Activated naive CD4-positive, alpha-beta T cell treated with anti-CD3 and anti-CD28 coated beads for 36 hours (primary cell): Measurements from ENCODE around the gene DIAPH2. TPM values are rescaled to one million over a fixed set of nuclear protein-coding genes. Genes with fewer than 3 reads are reported as not detected.

Experiments
- CTCF ChIA-PET: fragments of 350-600 bp; sonication (Branson Sonifier 250); formaldehyde crosslinking; loops from one replicate; lab custom pipeline; 2021; ENCODE audit warnings: antibody characterized with exemption; lab: Charles Lee
- DNase-seq: peaks from one replicate; pipeline ENCODE4 v3.0.0-alpha.2; 2020
- H3K27ac Mint-ChIP-seq: one replicate; pipeline ENCODE4 v1.8.0; 2021; ENCODE audit warnings: mild to moderate bottlenecking, mixed read lengths
- H3K27me3 Mint-ChIP-seq: one replicate; pipeline ENCODE4 v1.8.0; 2021; ENCODE audit warnings: low read depth, mixed read lengths
- H3K36me3 Mint-ChIP-seq: one replicate; pipeline ENCODE4 v1.8.0; 2021; ENCODE audit warnings: low read depth, mixed read lengths
- H3K4me1 Mint-ChIP-seq: one replicate; pipeline ENCODE4 v1.8.0; 2021; ENCODE audit warnings: low read depth, mixed read lengths
- H3K4me3 Mint-ChIP-seq: one replicate; pipeline ENCODE4 v1.8.0; 2021; ENCODE audit warnings: mild to moderate bottlenecking, moderate library complexity, mixed read lengths
- H3K9me3 Mint-ChIP-seq: one replicate; pipeline ENCODE4 v1.8.0; 2021; ENCODE audit warnings: mixed read lengths
- intact Hi-C: fragments of 100-400 bp; cut with micrococcal nuclease; formaldehyde crosslinking; loops from one replicate; pipeline ENCODE4 v1.15.1; 2023
- total RNA-seq, 2 experiments: library from RNA; stranded (reverse); gene quantifications; one replicate each; pipeline ENCODE4 v1.2.3, GENCODE V29; 2021

DIAPH2 gene
- total RNA-seq, 2 experiments from 2014 or later = 9.3 to 9.4 TPM

- no peak for DNase-seq
- Mint-ChIP-seq H3K27me3 (no peaks in the 10 kb centered on the region), H3K4me1 (no peaks in the 10 kb centered on the region), H3K36me3 (peaks cover 2% of the 10 kb centered on the region), H3K4me3 (no peak overlapping the region), H3K27ac (no peak overlapping the region), H3K9me3 (no peaks in the 10 kb centered on the region)
- CTCF ChIA-PET = no interaction called here
- intact Hi-C loops = no loop called here
Observed at GRCh38 chrX:97311066-97311778, 626.6 kb downstream of the DIAPH2 start.

GRCh38 chrX:97314345-97314744 is 629.7 kb downstream of the DIAPH2 start:
- H3K9me3 Mint-ChIP-seq = no peaks in the 10 kb centered on the region
- no peak overlapping the region for H3K27ac Mint-ChIP-seq
- H3K36me3 Mint-ChIP-seq = peaks cover 2% of the 10 kb centered on the region
- CTCF ChIA-PET = no interaction called here
- H3K27me3 Mint-ChIP-seq = no peaks in the 10 kb centered on the region
- DNase-seq = no peak
- H3K4me3 Mint-ChIP-seq = no peak overlapping the region
- no peaks in the 10 kb centered on the region for H3K4me1 Mint-ChIP-seq
- intact Hi-C loops = no loop called here

DNA sequence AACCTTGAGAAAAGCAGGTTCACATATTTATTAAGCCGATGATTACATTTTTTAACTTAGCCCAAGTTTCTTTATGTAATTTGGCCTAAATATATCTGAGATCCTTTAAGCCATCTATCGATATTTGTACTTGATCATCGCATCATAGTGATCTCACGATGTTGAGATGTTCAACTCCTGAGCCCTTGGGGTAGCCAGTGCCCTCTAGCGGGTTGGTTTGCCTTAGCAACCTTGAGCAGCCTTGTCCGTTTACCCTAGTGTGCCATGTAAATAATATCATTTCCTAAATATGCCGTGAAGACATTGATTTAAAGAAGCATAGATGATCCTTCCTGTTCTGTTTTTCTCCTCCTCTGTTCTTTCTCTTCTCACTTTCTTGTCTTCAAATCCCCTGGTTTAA is 631.3 kb downstream of the DIAPH2 start:
- CTCF ChIA-PET = no interaction called here
- H3K36me3 Mint-ChIP-seq = peaks cover 2% of the 10 kb centered on the region
- DNase-seq = no peak
- H3K4me1 Mint-ChIP-seq = no peaks in the 10 kb centered on the region
- no peaks in the 10 kb centered on the region for H3K27me3 Mint-ChIP-seq
- intact Hi-C loops = no loop called here
- no peak overlapping the region for H3K4me3 Mint-ChIP-seq
- no peak overlapping the region for H3K27ac Mint-ChIP-seq
- H3K9me3 Mint-ChIP-seq = no peaks in the 10 kb centered on the region

DNA sequence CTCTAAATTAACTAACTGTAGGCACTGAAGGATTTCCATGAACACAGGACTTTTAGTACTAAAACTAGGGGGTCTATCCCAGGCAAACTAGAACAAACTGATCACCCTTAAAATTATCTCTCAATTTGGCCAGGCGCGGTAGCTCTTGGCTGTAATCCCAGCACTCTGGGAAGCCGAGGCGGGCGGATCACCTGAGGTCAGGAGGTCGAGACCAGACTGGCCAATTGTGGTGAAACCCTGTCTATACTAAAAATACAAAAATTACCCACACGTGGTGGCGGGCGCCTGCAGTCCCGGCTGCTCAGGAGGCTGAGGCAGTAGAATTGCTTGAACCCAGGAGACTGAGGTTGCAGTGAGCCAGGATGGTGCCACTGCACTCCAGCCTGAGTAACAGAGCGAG is 635.7 kb downstream of the DIAPH2 start:
- CTCF ChIA-PET = no interaction called here
- no peak overlapping the region for H3K4me3 Mint-ChIP-seq
- no peaks in the 10 kb centered on the region for H3K36me3 Mint-ChIP-seq
- H3K4me1 Mint-ChIP-seq = no peaks in the 10 kb centered on the region
- H3K9me3 Mint-ChIP-seq = no peaks in the 10 kb centered on the region
- intact Hi-C loops = no loop called here
- H3K27me3 Mint-ChIP-seq = no peaks in the 10 kb centered on the region
- no peak for DNase-seq
- H3K27ac Mint-ChIP-seq = no peak overlapping the region

DNA sequence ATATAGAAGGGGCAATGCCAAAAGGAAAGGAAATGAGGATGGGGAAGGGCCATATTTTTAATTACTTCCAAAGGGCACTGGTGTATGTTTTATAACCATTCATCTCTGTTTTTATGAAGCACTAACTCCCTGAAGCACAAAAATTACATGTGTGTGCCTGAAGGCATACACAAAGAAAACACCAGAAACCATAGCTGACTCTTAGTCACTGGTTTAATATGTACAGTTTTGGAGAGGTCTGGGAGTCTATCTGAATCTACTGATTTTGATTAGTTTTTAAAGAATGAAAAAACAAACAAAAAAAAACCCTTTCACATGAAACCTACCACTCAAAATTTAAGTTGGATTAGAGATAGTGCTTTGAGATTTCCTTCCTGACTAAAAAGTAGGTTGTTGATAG is 637.8 kb downstream of the DIAPH2 start:
- intact Hi-C loops = no loop called here
- H3K9me3 Mint-ChIP-seq = no peaks in the 10 kb centered on the region
- H3K4me3 Mint-ChIP-seq = no peak overlapping the region
- CTCF ChIA-PET = no interaction called here
- no peak overlapping the region for H3K27ac Mint-ChIP-seq
- no peaks in the 10 kb centered on the region for H3K27me3 Mint-ChIP-seq
- no peak for DNase-seq
- H3K36me3 Mint-ChIP-seq = no peaks in the 10 kb centered on the region
- H3K4me1 Mint-ChIP-seq = no peaks in the 10 kb centered on the region

DNA sequence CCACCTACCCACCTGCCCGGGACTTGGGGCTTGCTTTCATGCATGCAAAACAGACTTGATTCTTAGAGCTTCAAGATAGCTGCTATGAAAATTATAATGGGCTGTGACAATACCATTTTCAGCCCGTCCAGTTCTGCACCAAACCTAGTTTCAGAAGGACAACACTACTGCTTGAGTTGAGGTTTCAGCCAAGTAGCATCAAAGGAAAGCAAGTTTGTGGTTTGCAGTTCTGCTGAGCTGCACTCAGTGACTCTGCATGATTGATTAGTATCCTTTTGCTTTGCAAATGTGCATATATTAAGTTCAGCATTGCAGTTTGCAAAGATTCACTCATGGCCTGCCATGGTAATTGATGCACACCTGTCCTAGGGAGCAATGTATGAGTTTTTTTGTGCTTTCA is 641.8 kb downstream of the DIAPH2 start:
- CTCF ChIA-PET = no interaction called here
- Mint-ChIP-seq H3K4me1 (peaks cover 2% of the 10 kb centered on the region), H3K9me3 (no peaks in the 10 kb centered on the region), H3K27ac (no peak overlapping the region), H3K36me3 (no peaks in the 10 kb centered on the region), H3K4me3 (no peak overlapping the region), H3K27me3 (no peaks in the 10 kb centered on the region)
- DNase-seq = no peak
- intact Hi-C loops = no loop called here

DNA sequence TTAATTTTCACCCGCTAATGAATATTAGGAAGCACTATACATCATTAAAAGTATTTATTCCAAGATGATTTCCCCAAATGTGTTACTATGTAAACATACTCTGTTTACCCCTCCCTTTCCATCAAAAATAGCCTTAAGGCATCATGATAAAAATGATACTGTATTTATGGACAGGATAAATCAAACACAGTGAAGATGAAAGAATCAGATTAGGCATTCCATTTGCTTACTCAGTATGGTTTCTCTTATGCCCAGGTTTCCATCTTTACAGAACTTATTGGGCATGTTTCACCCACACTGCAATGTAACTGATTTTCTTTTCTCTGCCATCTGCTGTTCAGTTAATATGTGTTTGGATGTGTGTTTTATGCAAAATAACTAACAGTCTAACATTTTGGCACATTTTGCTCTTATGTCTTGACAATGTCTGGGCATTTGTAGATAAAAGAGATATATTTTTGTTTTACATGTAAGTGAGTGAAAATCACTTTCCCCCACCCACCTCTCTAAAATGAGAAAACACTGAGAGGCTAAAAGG is 644.3 kb downstream of the DIAPH2 start:
- no peaks in the 10 kb centered on the region for H3K36me3 Mint-ChIP-seq
- peaks cover 2% of the 10 kb centered on the region for H3K4me1 Mint-ChIP-seq
- intact Hi-C loops = no loop called here
- H3K27ac Mint-ChIP-seq = no peak overlapping the region
- CTCF ChIA-PET = interaction anchor here (0.6 kb wide), 1 partner anchor 15 kb away, joined by 3 read pairs; no protein-coding TSS in a partner anchor
- no peak overlapping the region for H3K4me3 Mint-ChIP-seq
- no peaks in the 10 kb centered on the region for H3K9me3 Mint-ChIP-seq
- no peaks in the 10 kb centered on the region for H3K27me3 Mint-ChIP-seq
- no peak for DNase-seq

- H3K4me1 Mint-ChIP-seq = peaks cover 2% of the 10 kb centered on the region
- no peak overlapping the region for H3K4me3 Mint-ChIP-seq
- no peak for DNase-seq
- CTCF ChIA-PET = no interaction called here
- intact Hi-C loops = no loop called here
- no peaks in the 10 kb centered on the region for H3K9me3 Mint-ChIP-seq
- H3K36me3 Mint-ChIP-seq = no peaks in the 10 kb centered on the region
- H3K27ac Mint-ChIP-seq = no peak overlapping the region
- H3K27me3 Mint-ChIP-seq = no peaks in the 10 kb centered on the region
Observed at GRCh38 chrX:97330151-97330550, 645.5 kb downstream of the DIAPH2 start.

DNA sequence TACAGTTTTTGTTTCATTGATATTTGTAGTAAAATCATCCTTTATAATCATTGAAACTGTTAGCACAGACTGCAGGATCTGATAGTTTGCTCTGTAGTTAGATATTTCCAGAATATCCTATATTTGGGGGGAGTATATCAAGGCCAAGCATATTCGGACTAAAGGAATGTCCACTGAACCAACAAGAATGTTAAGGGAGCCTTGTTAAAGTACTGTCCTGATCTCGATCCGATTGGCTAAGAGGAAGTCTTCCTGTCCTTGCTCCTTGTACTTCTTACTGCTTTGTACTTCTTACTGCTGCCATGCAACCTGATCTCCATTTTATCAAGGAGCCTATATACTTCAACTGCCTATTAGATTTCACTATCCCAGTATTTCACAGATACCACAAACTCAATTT is 648.3 kb downstream of the DIAPH2 start:
- CTCF ChIA-PET = no interaction called here

GRCh38 chrX:97334850-97335249 is 650.2 kb downstream of the DIAPH2 start:
- Mint-ChIP-seq H3K27me3 (no peaks in the 10 kb centered on the region), H3K4me3 (no peak overlapping the region), H3K4me1 (peaks cover 2% of the 10 kb centered on the region), H3K27ac (no peak overlapping the region), H3K9me3 (no peaks in the 10 kb centered on the region), H3K36me3 (no peaks in the 10 kb centered on the region)
- CTCF ChIA-PET = no interaction called here
- no peak for DNase-seq
- intact Hi-C loops = no loop called here

More for the DNA sequence above, 648.3 kb downstream of the DIAPH2 start:
- H3K36me3 Mint-ChIP-seq = no peaks in the 10 kb centered on the region
- intact Hi-C loops = no loop called here
- no peaks in the 10 kb centered on the region for H3K9me3 Mint-ChIP-seq
- H3K4me1 Mint-ChIP-seq = peaks cover 2% of the 10 kb centered on the region
- no peak overlapping the region for H3K4me3 Mint-ChIP-seq
- H3K27me3 Mint-ChIP-seq = no peaks in the 10 kb centered on the region
- no peak for DNase-seq
- H3K27ac Mint-ChIP-seq = no peak overlapping the region

GRCh38 chrX:97344724-97345123 is 660.1 kb downstream of the DIAPH2 start:
- H3K27ac Mint-ChIP-seq = no peak overlapping the region
- no peaks in the 10 kb centered on the region for H3K4me1 Mint-ChIP-seq
- no peak overlapping the region for H3K4me3 Mint-ChIP-seq
- CTCF ChIA-PET = no interaction called here
- H3K9me3 Mint-ChIP-seq = no peaks in the 10 kb centered on the region
- DNase-seq = no peak
- H3K36me3 Mint-ChIP-seq = no peaks in the 10 kb centered on the region
- H3K27me3 Mint-ChIP-seq = no peaks in the 10 kb centered on the region
- intact Hi-C loops = no loop called here

DNA sequence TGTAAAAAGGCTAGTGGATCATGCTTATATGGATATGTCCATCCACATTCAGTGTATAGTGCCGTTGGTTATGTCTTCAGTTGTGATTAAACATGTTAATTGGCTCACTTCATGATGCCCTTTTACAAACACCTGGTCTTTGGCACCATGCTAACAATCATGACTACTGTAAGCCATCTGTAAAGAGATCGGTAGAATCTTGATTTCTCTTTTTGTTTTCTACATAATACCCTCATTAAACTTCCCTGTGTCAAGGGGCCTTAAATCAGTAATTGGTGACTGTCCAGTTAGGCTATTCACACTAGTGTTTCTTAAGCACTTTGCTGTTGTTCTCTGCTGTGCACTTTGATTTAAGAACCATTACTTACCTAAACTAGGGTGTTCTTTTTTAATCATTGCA is 674.3 kb downstream of the DIAPH2 start:
- no peaks in the 10 kb centered on the region for H3K27me3 Mint-ChIP-seq
- H3K4me3 Mint-ChIP-seq = no peak overlapping the region
- no peaks in the 10 kb centered on the region for H3K9me3 Mint-ChIP-seq
- no peak overlapping the region for H3K27ac Mint-ChIP-seq
- no peaks in the 10 kb centered on the region for H3K36me3 Mint-ChIP-seq
- CTCF ChIA-PET = no interaction called here
- DNase-seq = no peak
- intact Hi-C loops = no loop called here
- H3K4me1 Mint-ChIP-seq = no peaks in the 10 kb centered on the region

DNA sequence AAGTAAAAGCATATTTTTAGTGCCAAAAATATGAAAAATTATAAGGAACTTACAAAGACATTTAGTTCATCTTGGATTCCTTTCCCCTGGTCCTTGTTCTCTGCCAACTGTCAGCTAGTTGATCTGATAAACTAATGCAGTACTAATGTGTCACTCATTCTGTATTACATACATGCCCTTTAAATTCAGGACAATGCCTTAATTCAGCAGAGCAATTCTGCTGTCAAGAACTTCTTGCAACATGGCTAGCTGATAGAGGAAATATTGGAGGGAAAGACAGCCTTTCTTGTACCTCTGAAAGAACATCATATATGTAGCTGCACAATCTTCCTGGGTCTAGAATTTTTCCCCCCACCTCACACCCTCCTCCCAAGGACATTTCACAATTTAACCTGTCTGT is 679.2 kb downstream of the DIAPH2 start:
- no peaks in the 10 kb centered on the region for H3K9me3 Mint-ChIP-seq
- intact Hi-C loops = no loop called here
- H3K4me1 Mint-ChIP-seq = no peaks in the 10 kb centered on the region
- CTCF ChIA-PET = no interaction called here
- H3K27ac Mint-ChIP-seq = no peak overlapping the region
- no peak overlapping the region for H3K4me3 Mint-ChIP-seq
- no peaks in the 10 kb centered on the region for H3K27me3 Mint-ChIP-seq
- DNase-seq = no peak
- H3K36me3 Mint-ChIP-seq = no peaks in the 10 kb centered on the region
